Lower lobe of right lung (tissue), 2 donors: Measurements from ENCODE around the gene C1orf141. TPM values are rescaled to one million over a fixed set of nuclear protein-coding genes. Genes with fewer than 3 reads are reported as not detected.

Source experiments
- ATAC-seq, 2 donors: fragments of 200-7000 bp; cut with Tn5 transposase; one replicate each; pipeline ENCODE4 v1.9.1; 2020 to 2022; ENCODE audit warnings: mild to moderate bottlenecking in 2 of 2, moderate library complexity in 2 of 2
- DNase-seq: peaks from one replicate; pipeline ENCODE4 v3.0.0-alpha.2; 2020
- H3K27ac ChIP-seq: fragments of 200-600 bp; one replicate; pipeline ENCODE4 v1.8.0; 2022
- H3K27me3 ChIP-seq: fragments of 200-600 bp; one replicate; pipeline ENCODE4 v1.8.0; 2022; ENCODE audit warnings: low read depth
- H3K36me3 ChIP-seq: fragments of 200-600 bp; one replicate; pipeline ENCODE4 v1.8.0; 2022; ENCODE audit warnings: mild to moderate bottlenecking
- H3K4me1 ChIP-seq: fragments of 200-600 bp; one replicate; pipeline ENCODE4 v1.8.0; 2022
- H3K4me3 ChIP-seq: fragments of 200-600 bp; one replicate; pipeline ENCODE4 v1.8.0; 2022; ENCODE audit warnings: mild to moderate bottlenecking
- H3K9me3 ChIP-seq: fragments of 200-600 bp; one replicate; pipeline ENCODE4 v1.8.0; 2022
- CTCF ChIP-seq: fragments of 200-600 bp; IDR thresholded peaks from one replicate; pipeline ENCODE4 v1.8.0; 2022; ENCODE audit warnings: antibody characterized with exemption, mild to moderate bottlenecking
- intact Hi-C: fragments of 100-400 bp; cut with DNase I; formaldehyde crosslinking; loops from one replicate; pipeline ENCODE4 v1.11.0; 2022
- total RNA-seq: library from RNA; stranded (reverse); fragmentation: NEBNext Ultra II Directional; extraction: Animal tissue kit (Norgen Biotek cat#: 25700); gene quantifications from one replicate; pipeline ENCODE4 v1.2.1, GENCODE V29; 2021
- donor health status: DM: no; HTN: yes; CAD: no; lungs with severe emphysema.

The C1orf141 gene
- total RNA-seq, 1 donor from 2014 or later, result 2.2 TPM

- H3K27me3 ChIP-seq, result no peaks in the 10 kb centered on the region
- ATAC-seq, result no peak
- no peak overlapping the region for H3K4me3 ChIP-seq
- no peak overlapping the region for H3K27ac ChIP-seq
- intact Hi-C loops, result no loop called here
- H3K4me1 ChIP-seq, result peaks cover 11% of the 10 kb centered on the region
- no peak for TF ChIP-seq CTCF
- H3K36me3 ChIP-seq, result no peaks in the 10 kb centered on the region
- no peak for DNase-seq
- no peaks in the 10 kb centered on the region for H3K9me3 ChIP-seq
Measured at GRCh38 chr1:67135354-67135753, 584 bp upstream of the C1orf141 start.

GRCh38 chr1:67133177-67133576 lies 1.6 kb downstream of the C1orf141 start:
- no peak for TF ChIP-seq CTCF
- H3K27me3 ChIP-seq, result no peaks in the 10 kb centered on the region
- intact Hi-C loops, result no loop called here
- ATAC-seq (no peak), DNase-seq (no peak)
- H3K27ac ChIP-seq, result no peak overlapping the region
- no peak overlapping the region for H3K4me3 ChIP-seq
- H3K9me3 ChIP-seq, result no peaks in the 10 kb centered on the region
- no peaks in the 10 kb centered on the region for H3K36me3 ChIP-seq
- H3K4me1 ChIP-seq, result peaks cover 11% of the 10 kb centered on the region

- H3K27me3 ChIP-seq, result no peaks in the 10 kb centered on the region
- intact Hi-C loops, result no loop called here
- ATAC-seq (no peak), DNase-seq (no peak)
- H3K36me3 ChIP-seq, result no peaks in the 10 kb centered on the region
- TF ChIP-seq CTCF, result no peak
- H3K4me3 ChIP-seq, result no peak overlapping the region
- no peak overlapping the region for H3K27ac ChIP-seq
- H3K9me3 ChIP-seq, result no peaks in the 10 kb centered on the region
- H3K4me1 ChIP-seq, result peaks cover 11% of the 10 kb centered on the region
Measured at GRCh38 chr1:67130673-67131072, 4.1 kb downstream of the C1orf141 start.

- H3K4me3 ChIP-seq, result no peak overlapping the region
- no peaks in the 10 kb centered on the region for H3K27me3 ChIP-seq
- DNase-seq (no peak), ATAC-seq (no peak)
- H3K27ac ChIP-seq, result no peak overlapping the region
- H3K9me3 ChIP-seq, result no peaks in the 10 kb centered on the region
- intact Hi-C loops, result no loop called here
- no peak for TF ChIP-seq CTCF
- no peaks in the 10 kb centered on the region for H3K4me1 ChIP-seq
- no peaks in the 10 kb centered on the region for H3K36me3 ChIP-seq
Measured at GRCh38 chr1:67126974-67127373, 7.8 kb downstream of the C1orf141 start.

GRCh38 chr1:67126111-67126746 lies 8.5 kb downstream of the C1orf141 start:
- H3K27ac ChIP-seq, result no peak overlapping the region
- DNase-seq (no peak), ATAC-seq (no peak)
- intact Hi-C loops, result no loop called here
- H3K4me3 ChIP-seq, result no peak overlapping the region
- no peaks in the 10 kb centered on the region for H3K36me3 ChIP-seq
- H3K4me1 ChIP-seq, result no peaks in the 10 kb centered on the region
- TF ChIP-seq CTCF, result no peak
- no peaks in the 10 kb centered on the region for H3K9me3 ChIP-seq
- H3K27me3 ChIP-seq, result no peaks in the 10 kb centered on the region

- Histone ChIP-seq H3K4me3 (no peak overlapping the region), H3K27me3 (no peaks in the 10 kb centered on the region), H3K9me3 (no peaks in the 10 kb centered on the region), H3K4me1 (no peaks in the 10 kb centered on the region), H3K36me3 (no peaks in the 10 kb centered on the region), H3K27ac (no peak overlapping the region)
- ATAC-seq (no peak), DNase-seq (no peak)
- no peak for TF ChIP-seq CTCF
- intact Hi-C loops, result no loop called here
Measured at GRCh38 chr1:67124455-67124854, 10.3 kb downstream of the C1orf141 start.
